HUES48 (cell line): ENCODE results near the gene OSBPL3.

Source experiments
- H3K27ac ChIP-seq: one replicate; pipeline ENCODE4 v1.7.0; 2013; ENCODE audit warnings: low read depth, low read length, inconsistent platforms
- H3K27me3 ChIP-seq: 2 replicates; pipeline ENCODE4 v1.6.1; 2013; ENCODE audit warnings: mild to moderate bottlenecking, low read length; ENCODE audit not compliant: control insufficient read depth, insufficient read depth
- H3K36me3 ChIP-seq: 2 replicates; pipeline ENCODE4 v1.6.1; 2013; ENCODE audit warnings: low read length; ENCODE audit not compliant: control insufficient read depth, insufficient read depth
- H3K4me1 ChIP-seq: 2 replicates; pipeline ENCODE4 v1.6.1; 2013; ENCODE audit warnings: mild to moderate bottlenecking, low read length; ENCODE audit not compliant: control insufficient read depth, insufficient read depth
- H3K4me3 ChIP-seq: 2 replicates; pipeline ENCODE4 v1.5.1; 2013; ENCODE audit warnings: mild to moderate bottlenecking, low read depth, low read length
- H3K9ac ChIP-seq: 2 replicates; pipeline ENCODE4 v1.6.1; 2013; ENCODE audit warnings: mild to moderate bottlenecking, low read depth, low read length, moderate library complexity
- H3K9me3 ChIP-seq: 2 replicates; pipeline ENCODE4 v1.6.1; 2013; ENCODE audit warnings: low read length; ENCODE audit not compliant: control insufficient read depth, insufficient read depth

OSBPL3 gene

DNA sequence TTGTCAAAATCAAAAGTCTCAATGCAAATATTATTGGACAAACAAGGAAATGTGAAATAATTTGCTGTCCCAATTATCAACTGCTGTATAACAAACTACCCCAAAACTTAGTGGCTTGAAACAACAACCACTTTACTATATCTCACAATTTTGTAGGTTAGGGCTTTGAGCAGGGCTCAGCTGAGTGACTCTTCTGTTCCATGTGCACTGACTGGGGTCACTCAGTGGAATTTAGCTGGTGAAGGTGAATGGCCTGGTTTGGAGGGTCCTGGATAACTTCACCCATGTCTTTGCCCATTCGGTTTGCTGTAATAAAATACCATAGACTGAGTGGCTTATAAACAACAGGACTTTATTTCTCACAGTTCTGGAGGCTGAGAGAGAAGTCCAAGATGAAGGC is 219.0 kb downstream of the OSBPL3 start:
- H3K27me3 ChIP-seq, result peaks cover 26% of the 10 kb centered on the region
- H3K4me3 ChIP-seq, result no peak overlapping the region
- peaks cover 8% of the 10 kb centered on the region for H3K4me1 ChIP-seq
- no peak overlapping the region for H3K27ac ChIP-seq
- no peak overlapping the region for H3K9ac ChIP-seq
- no peaks in the 10 kb centered on the region for H3K9me3 ChIP-seq
- H3K36me3 ChIP-seq, result no peaks in the 10 kb centered on the region

DNA sequence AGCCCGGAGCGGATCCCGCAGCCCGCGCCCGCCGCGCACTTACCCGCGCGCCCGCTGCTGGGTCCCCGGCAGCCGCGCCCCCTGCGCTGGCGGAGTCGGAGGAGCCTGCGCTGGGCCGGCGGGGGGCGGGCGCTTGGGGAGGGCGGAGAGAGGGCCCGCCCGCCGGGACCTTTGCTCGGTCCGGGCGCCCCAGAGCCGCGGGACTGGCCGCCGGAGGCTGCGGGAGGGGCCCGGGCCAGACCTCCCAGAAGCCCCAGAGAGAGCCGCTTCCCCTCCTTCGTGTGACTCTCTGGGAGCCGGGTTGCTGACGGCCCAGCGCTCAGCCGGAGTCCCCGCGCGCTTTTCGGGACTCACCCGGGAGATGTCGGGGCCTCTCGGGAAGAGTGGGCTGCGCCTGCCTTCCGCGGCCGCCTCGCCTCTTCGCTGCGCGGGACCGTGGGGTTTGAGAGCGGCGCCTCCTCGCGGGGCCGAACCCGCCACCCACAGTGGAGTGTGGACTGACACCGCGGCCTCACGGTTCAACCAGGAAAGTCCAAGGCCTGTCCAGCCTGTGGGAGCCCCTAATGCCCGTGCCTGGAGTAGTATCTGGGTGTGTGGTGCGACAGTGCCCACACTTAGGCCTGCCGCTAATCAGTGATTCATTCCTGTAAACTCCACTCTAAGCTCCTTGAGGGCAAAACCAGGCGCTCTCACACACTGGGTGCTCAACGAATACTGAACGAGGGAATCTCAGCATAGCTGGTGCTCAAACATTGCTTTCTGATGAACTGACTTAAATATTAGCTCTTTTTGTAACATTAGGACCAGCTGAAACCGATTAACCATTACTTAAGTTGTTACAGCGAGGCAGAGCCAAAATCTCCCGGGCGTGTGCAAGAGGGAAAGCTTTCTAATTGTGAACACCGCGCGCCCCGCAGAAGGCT is 222.4 kb downstream of the OSBPL3 start, which contains the start of gene GSDME:
Gene GSDME, minus strand, starts transcription at position 112 of the 923 bp plus-strand sequence. CDS start 7,690 bp downstream, outside the sequence.
- Histone ChIP-seq H3K4me1 (peaks cover 8% of the 10 kb centered on the region), H3K9ac (peak within 1 kb of the TSS; percentile 51), H3K4me3 (peak within 1 kb of the TSS; percentile 62), H3K9me3 (no peaks in the 10 kb centered on the region), H3K36me3 (no peaks in the 10 kb centered on the region), H3K27me3 (peaks cover 40% of the 10 kb centered on the region), H3K27ac (no peak within 1 kb of the TSS)

DNA sequence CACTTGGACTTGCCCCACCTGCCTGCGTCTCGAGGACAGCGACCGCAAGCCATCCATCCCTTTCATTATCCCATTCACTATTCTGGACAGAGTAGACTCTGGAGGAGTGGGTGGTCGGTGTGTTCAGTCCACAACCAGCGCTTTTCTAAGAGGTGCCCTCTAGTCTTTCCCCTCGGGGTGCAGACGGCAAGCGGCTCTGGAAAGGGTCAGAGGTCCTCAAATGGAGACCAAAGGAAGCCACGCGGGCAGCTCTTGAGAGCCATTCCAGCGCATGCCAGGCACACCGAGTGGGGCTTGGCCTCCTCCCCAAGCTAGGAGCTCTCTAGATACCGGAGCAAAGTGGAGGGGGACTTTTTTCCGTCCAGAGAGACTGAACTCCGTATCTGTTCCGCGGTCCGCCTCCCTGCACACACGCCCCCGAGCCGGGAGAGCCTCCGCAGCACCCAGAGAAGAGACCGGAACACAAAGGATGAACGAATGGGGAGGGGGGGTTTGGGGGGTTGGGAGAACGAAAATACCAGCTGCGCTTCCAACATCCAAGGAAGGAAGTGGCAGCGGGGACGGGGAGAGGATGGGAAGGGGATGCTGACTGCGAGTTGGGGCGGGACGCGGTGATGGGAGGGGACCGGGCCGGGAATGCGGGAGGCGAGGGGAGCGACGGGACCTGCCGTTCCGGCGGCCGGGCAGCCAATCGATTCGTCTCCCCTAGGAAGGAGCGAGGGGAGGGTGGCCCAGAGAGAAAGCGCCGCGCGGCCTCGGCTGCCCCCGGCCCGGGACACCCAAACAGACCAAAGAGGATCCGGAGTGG is 223.2 kb downstream of the OSBPL3 start:
- H3K4me3 ChIP-seq, result peak overlapping the region; percentile 62
- no peaks in the 10 kb centered on the region for H3K36me3 ChIP-seq
- no peak overlapping the region for H3K27ac ChIP-seq
- H3K4me1 ChIP-seq, result peaks cover 14% of the 10 kb centered on the region
- no peaks in the 10 kb centered on the region for H3K9me3 ChIP-seq
- H3K9ac ChIP-seq, result peak overlapping the region; percentile 45; the same call in 1 of the 2 replicates
- peaks cover 40% of the 10 kb centered on the region for H3K27me3 ChIP-seq

DNA sequence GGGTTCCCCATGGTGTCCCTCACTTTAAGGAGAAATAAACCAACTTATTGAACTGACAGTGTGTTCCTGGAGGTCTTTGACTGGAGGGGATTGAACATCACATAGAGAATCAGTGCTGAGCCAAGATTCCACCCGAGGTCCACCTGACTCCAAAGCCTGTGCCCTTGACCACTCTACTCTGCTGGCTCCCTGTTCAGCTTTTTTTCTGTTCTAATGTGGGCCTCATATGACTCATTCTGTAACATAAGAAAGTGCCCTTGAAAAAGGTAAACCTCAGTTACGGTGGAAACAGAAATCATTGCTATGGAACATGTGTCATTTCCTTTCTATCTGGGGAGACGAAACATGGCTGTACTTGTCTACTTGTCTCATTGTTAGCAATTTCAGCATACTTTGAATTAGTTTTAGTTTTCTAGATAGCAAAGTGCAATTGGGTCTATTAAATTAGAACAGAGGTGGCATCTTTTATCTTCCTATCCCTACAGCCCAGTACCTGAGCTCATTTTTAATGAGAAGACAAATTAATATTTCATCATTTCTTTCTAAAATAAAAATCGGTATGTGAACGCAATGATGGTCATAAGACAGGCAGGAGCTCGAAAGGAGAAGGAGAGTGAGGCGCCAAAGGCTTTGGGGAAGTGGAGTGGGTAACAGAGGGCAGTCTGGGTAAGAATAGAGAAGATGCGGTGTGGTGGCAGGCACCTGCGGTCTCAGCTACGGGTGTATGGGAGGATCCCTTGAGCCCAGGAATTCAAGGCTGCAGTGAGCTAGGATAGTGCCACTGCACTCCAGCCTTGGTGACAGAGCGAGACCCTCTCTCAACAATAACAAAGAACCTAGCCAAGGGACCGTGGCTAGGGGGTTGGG is 224.2 kb downstream of the OSBPL3 start:
- H3K4me1 ChIP-seq, result peaks cover 14% of the 10 kb centered on the region
- no peaks in the 10 kb centered on the region for H3K36me3 ChIP-seq
- H3K9me3 ChIP-seq, result no peaks in the 10 kb centered on the region
- H3K27me3 ChIP-seq, result peaks cover 40% of the 10 kb centered on the region
- no peak overlapping the region for H3K27ac ChIP-seq
- H3K9ac ChIP-seq, result no peak overlapping the region
- peak overlapping the region; percentile 62 for H3K4me3 ChIP-seq

DNA sequence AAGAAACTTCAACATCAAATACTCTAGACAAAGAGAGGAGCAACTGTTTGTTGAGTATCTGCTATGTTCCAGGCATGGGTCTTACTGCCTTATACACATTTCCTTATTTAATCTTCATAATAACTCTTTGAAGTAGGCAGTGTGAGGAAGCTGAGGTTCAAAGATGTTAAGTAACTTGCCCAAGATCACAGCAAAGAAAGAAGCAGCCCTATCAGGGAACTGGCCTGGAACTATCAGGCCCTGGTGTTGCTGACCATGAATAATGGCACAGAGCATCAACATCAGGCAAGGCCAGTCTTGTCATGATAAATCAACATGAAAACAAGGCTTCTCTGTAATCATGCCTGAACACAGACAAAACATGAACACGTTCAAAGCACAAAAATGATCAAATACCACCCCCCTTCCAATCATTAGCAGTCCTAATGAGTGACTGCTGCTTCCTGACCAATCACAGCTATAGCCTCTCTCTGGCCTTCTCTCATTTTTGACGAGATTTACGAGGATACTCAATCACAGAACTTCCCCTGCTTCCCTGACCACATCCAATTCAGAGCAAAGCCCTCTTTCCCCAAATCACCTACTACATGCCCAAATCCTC is 225.0 kb downstream of the OSBPL3 start:
- peaks cover 14% of the 10 kb centered on the region for H3K4me1 ChIP-seq
- H3K36me3 ChIP-seq, result no peaks in the 10 kb centered on the region
- peaks cover 40% of the 10 kb centered on the region for H3K27me3 ChIP-seq
- H3K9me3 ChIP-seq, result no peaks in the 10 kb centered on the region
- no peak overlapping the region for H3K4me3 ChIP-seq
- H3K27ac ChIP-seq, result no peak overlapping the region
- no peak overlapping the region for H3K9ac ChIP-seq

DNA sequence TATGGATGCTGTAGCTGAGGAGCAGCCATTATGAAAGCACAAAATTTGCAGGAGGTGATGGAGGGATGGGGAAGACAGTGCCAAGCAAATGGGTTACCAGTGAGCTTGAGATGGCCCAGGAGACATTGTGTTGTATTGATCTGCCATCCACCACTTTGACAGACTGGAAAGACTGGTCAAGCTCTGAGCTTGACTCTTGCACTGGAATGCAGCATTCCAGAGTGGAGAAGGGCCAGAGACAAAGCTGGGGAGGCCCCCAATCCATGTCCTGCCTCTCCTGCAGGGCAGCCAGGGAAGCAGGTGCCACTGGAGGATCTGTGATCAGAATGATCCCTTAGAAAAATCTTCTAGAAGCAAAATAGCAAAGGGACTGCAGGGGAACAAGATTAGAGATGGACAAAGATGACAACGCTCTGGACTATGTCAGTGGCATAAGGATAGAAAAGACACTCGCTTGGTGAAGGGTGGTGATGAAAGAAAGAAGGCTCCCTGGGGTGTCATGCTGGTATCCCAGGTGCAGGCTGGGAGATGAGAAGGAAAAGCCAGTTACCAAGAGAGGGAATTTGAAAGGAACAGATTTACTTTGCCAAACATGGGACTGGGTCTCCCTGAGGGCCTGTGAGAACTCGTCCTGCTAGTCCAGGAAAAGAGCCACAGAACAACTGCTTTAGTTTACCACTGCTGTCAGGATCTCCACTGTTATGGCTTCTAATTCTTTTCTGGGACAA is 227.7 kb downstream of the OSBPL3 start:
- H3K27ac ChIP-seq, result no peak overlapping the region
- H3K36me3 ChIP-seq, result no peaks in the 10 kb centered on the region
- peaks cover 14% of the 10 kb centered on the region for H3K4me1 ChIP-seq
- H3K4me3 ChIP-seq, result no peak overlapping the region
- H3K27me3 ChIP-seq, result peaks cover 21% of the 10 kb centered on the region
- no peaks in the 10 kb centered on the region for H3K9me3 ChIP-seq
- H3K9ac ChIP-seq, result no peak overlapping the region

DNA sequence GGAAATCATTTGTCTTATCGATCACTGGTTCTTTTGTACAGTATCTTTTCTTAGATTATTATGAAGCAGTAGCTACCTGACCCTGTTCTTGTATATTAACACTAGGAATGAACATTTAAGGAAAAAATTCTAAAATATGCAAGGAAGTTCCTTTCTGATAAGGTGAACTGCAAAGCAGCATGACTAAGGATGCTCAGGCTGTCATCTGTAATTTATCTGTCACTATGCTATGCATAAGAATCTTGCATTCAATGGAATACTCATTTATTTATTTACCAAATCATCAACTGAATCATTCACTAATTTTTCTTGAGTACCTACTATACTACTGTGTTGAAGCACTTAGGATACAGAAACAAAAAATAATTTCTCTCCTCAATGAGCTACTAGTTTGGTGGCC is 228.5 kb downstream of the OSBPL3 start:
- Histone ChIP-seq H3K9me3 (no peaks in the 10 kb centered on the region), H3K36me3 (no peaks in the 10 kb centered on the region), H3K4me1 (peaks cover 12% of the 10 kb centered on the region), H3K9ac (no peak overlapping the region), H3K4me3 (no peak overlapping the region), H3K27ac (no peak overlapping the region), H3K27me3 (peaks cover 18% of the 10 kb centered on the region)

DNA sequence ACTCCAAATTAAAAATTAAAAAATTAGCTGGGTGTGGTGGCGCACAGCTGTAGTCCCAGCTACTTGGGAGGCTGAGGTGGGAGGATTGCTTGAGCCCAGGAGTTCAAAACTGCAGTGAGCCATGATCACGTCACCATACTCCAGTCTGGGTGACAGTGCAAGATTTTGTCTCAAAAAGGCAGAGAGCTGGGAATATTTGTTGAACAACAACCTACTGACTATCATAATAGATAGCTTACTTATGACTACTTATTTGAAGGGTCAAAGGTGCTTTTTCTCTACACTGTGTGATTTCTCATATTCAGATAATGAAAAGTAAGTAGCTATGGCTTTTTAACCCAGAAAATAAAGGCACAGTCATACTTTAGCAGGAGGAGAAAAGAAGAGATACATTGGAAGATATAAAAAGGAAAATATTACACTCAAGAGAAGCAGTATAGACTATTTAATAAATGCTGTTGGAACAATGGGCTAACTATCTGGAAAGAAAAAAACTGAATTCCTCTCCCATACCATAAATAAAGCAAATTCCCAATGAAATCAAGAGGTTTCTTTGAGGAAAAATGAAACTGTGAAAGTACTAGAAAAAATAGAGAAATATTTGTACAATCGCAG is 229.4 kb downstream of the OSBPL3 start:
- Histone ChIP-seq H3K9ac (no peak overlapping the region), H3K9me3 (no peaks in the 10 kb centered on the region), H3K36me3 (no peaks in the 10 kb centered on the region), H3K4me3 (no peak overlapping the region), H3K27me3 (peaks cover 9% of the 10 kb centered on the region), H3K27ac (no peak overlapping the region), H3K4me1 (peaks cover 6% of the 10 kb centered on the region; the same call in 1 of the 2 replicates)

DNA sequence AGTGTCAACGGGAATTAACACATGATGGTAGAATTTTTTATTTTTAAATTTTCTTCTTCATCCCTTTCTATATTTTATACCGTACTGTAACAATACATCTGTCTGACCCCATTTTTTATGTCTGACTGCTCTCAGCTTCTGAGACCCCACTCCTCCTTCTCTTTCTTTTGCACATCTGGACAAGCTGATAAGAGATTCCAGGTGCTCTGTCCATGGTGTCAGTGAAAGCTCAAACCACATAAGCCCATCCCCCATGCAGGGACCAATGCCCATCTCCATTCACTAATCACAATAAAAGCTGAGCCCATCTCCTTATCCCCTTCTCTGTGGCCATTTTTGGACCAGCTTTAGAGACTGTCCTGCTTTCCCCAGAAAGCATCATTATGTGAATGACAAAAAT is 231.5 kb downstream of the OSBPL3 start:
- peaks cover 6% of the 10 kb centered on the region; the same call in 1 of the 2 replicates for H3K4me1 ChIP-seq

More for the DNA sequence above, 231.5 kb downstream of the OSBPL3 start:
- H3K9me3 ChIP-seq, result no peaks in the 10 kb centered on the region
- H3K36me3 ChIP-seq, result no peaks in the 10 kb centered on the region
- no peak overlapping the region for H3K27ac ChIP-seq
- H3K4me3 ChIP-seq, result no peak overlapping the region
- no peak overlapping the region for H3K9ac ChIP-seq
- no peaks in the 10 kb centered on the region for H3K27me3 ChIP-seq
